ENCODE measurements around the gene ZBTB48. TPM values are rescaled to one million over a fixed set of nuclear protein-coding genes. Genes with fewer than 3 reads are reported as not detected.
A peak's percentile ranks its signal among the peaks of the same experiment; 100 is the strongest.

The ZBTB48 gene
- total RNA-seq, 1 experiment from 2014 or later = 35.3 TPM

DNA sequence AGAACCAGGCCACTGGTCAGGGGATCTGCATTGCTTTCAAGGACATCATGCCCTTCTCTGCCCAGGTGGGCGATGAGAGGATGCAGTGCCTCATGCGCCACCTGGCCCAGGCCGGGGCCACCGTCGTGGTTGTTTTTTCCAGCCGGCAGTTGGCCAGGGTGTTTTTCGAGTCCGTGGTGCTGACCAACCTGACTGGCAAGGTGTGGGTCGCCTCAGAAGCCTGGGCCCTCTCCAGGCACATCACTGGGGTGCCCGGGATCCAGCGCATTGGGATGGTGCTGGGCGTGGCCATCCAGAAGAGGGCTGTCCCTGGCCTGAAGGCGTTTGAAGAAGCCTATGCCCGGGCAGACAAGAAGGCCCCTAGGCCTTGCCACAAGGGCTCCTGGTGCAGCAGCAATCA lies 5.0 kb upstream of the ZBTB48 start:
- CTCF ChIA-PET = no interaction called here
- H3K4me1 ChIP-seq (ENCODE audit: insufficient read depth, low read length, poor library complexity, severe bottlenecking) = peaks cover 4% of the 10 kb centered on the region
- no peak overlapping the region for H3K27ac ChIP-seq (ENCODE audit: low read depth, low read length, poor library complexity, severe bottlenecking)
- H3K27me3 ChIP-seq (replicated peaks; ENCODE audit: insufficient read depth, low read depth, low read length, poor library complexity) = no peaks in the 10 kb centered on the region
- no peak overlapping the region for H3K4me3 ChIP-seq (ENCODE audit: low read depth, low read length, poor library complexity, severe bottlenecking)
- intact Hi-C loops (cut with micrococcal nuclease; ENCODE audit: unreplicated experiment) = no loop called here
- no peaks in the 10 kb centered on the region for H3K36me3 ChIP-seq (ENCODE audit: insufficient read depth, low read length, poor library complexity, severe bottlenecking)
- BruUV-seq (replicated peaks) = no TSS peak
- POLR2A ChIA-PET (ENCODE audit: low non-redundant PET) = no interaction called here
- H3K9me3 ChIP-seq (ENCODE audit: low read depth, low read length, poor library complexity, severe bottlenecking) = no peaks in the 10 kb centered on the region
- TF ChIP-seq, protein P1, sequence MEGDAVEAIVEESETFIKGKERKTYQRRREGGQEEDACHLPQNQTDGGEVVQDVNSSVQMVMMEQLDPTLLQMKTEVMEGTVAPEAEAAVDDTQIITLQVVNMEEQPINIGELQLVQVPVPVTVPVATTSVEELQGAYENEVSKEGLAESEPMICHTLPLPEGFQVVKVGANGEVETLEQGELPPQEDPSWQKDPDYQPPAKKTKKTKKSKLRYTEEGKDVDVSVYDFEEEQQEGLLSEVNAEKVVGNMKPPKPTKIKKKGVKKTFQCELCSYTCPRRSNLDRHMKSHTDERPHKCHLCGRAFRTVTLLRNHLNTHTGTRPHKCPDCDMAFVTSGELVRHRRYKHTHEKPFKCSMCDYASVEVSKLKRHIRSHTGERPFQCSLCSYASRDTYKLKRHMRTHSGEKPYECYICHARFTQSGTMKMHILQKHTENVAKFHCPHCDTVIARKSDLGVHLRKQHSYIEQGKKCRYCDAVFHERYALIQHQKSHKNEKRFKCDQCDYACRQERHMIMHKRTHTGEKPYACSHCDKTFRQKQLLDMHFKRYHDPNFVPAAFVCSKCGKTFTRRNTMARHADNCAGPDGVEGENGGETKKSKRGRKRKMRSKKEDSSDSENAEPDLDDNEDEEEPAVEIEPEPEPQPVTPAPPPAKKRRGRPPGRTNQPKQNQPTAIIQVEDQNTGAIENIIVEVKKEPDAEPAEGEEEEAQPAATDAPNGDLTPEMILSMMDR (conservative IDR thresholded peaks at IDR 0.05; ENCODE audit: low read depth, low read length) = no peak
- TF ChIP-seq EZH2 (IDR thresholded peaks at IDR 0.05; ENCODE audit: borderline replicate concordance, low read depth, low read length, poor library complexity, severe bottlenecking) = no peak
- no peak for DNase-seq (ENCODE audit: low spot score)

DNA sequence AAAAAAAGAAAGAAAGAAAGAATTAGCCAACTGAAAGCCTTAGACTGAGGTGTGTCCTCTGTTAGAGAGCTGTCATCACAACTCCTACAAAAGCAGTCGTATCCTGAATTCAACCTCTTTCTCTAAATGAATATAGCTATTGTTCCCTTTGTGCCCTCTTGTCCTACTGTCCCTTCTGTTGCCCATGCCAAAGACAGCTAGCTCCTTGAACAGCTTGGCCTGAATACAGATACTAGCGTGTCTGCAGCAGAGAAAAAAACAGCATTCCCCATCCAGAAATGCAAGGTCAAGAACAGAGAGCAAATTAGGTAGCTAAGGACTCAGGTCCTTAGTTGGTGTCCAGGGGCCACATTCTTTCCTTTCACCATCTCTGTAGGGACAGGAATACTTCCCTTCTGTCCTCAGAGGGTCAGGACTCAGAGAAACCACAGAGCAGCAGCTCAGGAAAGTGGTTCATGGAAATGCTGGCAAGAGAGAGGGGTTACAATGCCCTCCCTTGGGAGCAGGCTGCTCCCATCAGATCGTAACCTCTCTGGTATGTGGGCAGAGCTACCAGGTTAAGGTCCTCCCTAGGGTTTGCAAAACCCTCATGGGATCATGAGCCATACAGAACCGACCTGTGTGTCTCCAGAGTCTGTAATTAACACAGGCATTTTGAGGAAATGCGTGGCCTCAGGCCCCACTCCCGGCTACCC lies 1.8 kb upstream of the ZBTB48 start:
- Histone ChIP-seq H3K9me3 (ENCODE audit: low read depth, low read length, poor library complexity, severe bottlenecking) (no peaks in the 10 kb centered on the region), H3K27me3 (replicated peaks; ENCODE audit: insufficient read depth, low read depth, low read length, poor library complexity) (no peaks in the 10 kb centered on the region), H3K27ac (ENCODE audit: low read depth, low read length, poor library complexity, severe bottlenecking) (no peak overlapping the region), H3K4me1 (ENCODE audit: insufficient read depth, low read length, poor library complexity, severe bottlenecking) (peaks cover 14% of the 10 kb centered on the region), H3K4me3 (ENCODE audit: low read depth, low read length, poor library complexity, severe bottlenecking) (no peak overlapping the region), H3K36me3 (ENCODE audit: insufficient read depth, low read length, poor library complexity, severe bottlenecking) (peaks cover 3% of the 10 kb centered on the region)
- BruUV-seq (replicated peaks) = no TSS peak
- no peak for TF ChIP-seq EZH2 (IDR thresholded peaks at IDR 0.05; ENCODE audit: borderline replicate concordance, low read depth, low read length, poor library complexity, severe bottlenecking)
- TF ChIP-seq, protein P1 (conservative IDR thresholded peaks at IDR 0.05; ENCODE audit: low read depth, low read length) = no peak
- intact Hi-C loops (cut with micrococcal nuclease; ENCODE audit: unreplicated experiment) = no loop called here
- ChIA-PET CTCF (no interaction called here), POLR2A (ENCODE audit: low non-redundant PET) (interaction anchor here (0.6 kb wide), 1 partner anchor 342 kb away, joined by 23 read pairs; the partner anchor contains the start of gene ICMT)
- no peak for DNase-seq (ENCODE audit: low spot score)

DNA sequence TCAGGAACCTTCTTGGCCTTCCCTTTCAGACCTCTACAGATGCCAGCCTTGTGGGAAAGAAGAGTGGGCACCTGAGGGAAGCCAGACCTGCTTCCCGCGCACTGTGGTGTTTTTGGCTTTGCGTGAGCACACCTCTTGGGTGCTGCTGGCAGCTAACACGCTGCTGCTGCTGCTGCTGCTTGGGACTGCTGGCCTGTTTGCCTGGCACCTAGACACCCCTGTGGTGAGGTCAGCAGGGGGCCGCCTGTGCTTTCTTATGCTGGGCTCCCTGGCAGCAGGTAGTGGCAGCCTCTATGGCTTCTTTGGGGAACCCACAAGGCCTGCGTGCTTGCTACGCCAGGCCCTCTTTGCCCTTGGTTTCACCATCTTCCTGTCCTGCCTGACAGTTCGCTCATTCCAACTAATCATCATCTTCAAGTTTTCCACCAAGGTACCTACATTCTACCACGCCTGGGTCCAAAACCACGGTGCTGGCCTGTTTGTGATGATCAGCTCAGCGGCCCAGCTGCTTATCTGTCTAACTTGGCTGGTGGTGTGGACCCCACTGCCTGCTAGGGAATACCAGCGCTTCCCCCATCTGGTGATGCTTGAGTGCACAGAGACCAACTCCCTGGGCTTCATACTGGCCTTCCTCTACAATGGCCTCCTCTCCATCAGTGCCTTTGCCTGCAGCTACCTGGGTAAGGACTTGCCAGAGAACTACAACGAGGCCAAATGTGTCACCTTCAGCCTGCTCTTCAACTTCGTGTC lies 995 bp upstream of the ZBTB48 start:
- peak overlapping the region; percentile 85 for H3K27ac ChIP-seq (ENCODE audit: low read depth, low read length, poor library complexity, severe bottlenecking)

More for the DNA sequence above, 995 bp upstream of the ZBTB48 start:
- no peak for TF ChIP-seq EZH2 (IDR thresholded peaks at IDR 0.05; ENCODE audit: borderline replicate concordance, low read depth, low read length, poor library complexity, severe bottlenecking)
- TF ChIP-seq, protein P1 (conservative IDR thresholded peaks at IDR 0.05; ENCODE audit: low read depth, low read length) = no peak
- intact Hi-C loops (cut with micrococcal nuclease; ENCODE audit: unreplicated experiment) = no loop called here
- DNase-seq (ENCODE audit: low spot score) = no peak
- Histone ChIP-seq H3K36me3 (ENCODE audit: insufficient read depth, low read length, poor library complexity, severe bottlenecking) (peaks cover 3% of the 10 kb centered on the region), H3K4me3 (ENCODE audit: low read depth, low read length, poor library complexity, severe bottlenecking) (peak overlapping the region; percentile 89), H3K4me1 (ENCODE audit: insufficient read depth, low read length, poor library complexity, severe bottlenecking) (peaks cover 14% of the 10 kb centered on the region), H3K27me3 (replicated peaks; ENCODE audit: insufficient read depth, low read depth, low read length, poor library complexity) (no peaks in the 10 kb centered on the region), H3K9me3 (ENCODE audit: low read depth, low read length, poor library complexity, severe bottlenecking) (no peaks in the 10 kb centered on the region)
- BruUV-seq (replicated peaks) = no TSS peak
- ChIA-PET POLR2A (ENCODE audit: low non-redundant PET) (interaction anchor here (0.6 kb wide), 1 partner anchor 343 kb away, joined by 23 read pairs; the partner anchor contains the start of gene ICMT), CTCF (no interaction called here)

Measured in A673 (cell line).